Natural killer cell (primary cell): ENCODE results near the gene LLGL1. TPM values are rescaled to one million over a fixed set of nuclear protein-coding genes. Genes with fewer than 3 reads are reported as not detected.

Source experiments
- ATAC-seq, 3 donors: fragments of 150-1000 bp in 2 of 3; fragments of 200-7000 bp in 1 of 3; cut with Tn5 transposase; 1 replicate in 1 of 3; 2 replicates in 2 of 3; pipeline ENCODE4 v1.10.0; 2021; ENCODE audit warnings: mild to moderate bottlenecking in 2 of 3, moderate library complexity in 2 of 3
- DNase-seq, 2 donors: peaks; one replicate each; pipeline versions ENCODE4 v3.0.0 to v3.0.0-alpha.2; 2013 to 2021; ENCODE audit warnings: mixed read lengths in 1 of 2
- H3K27ac ChIP-seq: one replicate; pipeline ENCODE4 v1.5.1; 2013; ENCODE audit warnings: mild to moderate bottlenecking, low read length
- H3K27me3 ChIP-seq: one replicate; pipeline ENCODE4 v1.6.1; 2013; ENCODE audit warnings: low read length; ENCODE audit not compliant: control insufficient read depth, insufficient read depth
- H3K36me3 ChIP-seq: one replicate; pipeline ENCODE4 v1.6.1; 2013; ENCODE audit warnings: low read length; ENCODE audit not compliant: control insufficient read depth, insufficient read depth
- H3K4me1 ChIP-seq: one replicate; pipeline ENCODE4 v1.6.1; 2013; ENCODE audit warnings: low read length; ENCODE audit not compliant: control insufficient read depth, insufficient read depth
- H3K4me3 ChIP-seq: one replicate; pipeline ENCODE4 v1.5.1; 2013; ENCODE audit warnings: low read length
- H3K9me3 ChIP-seq: one replicate; pipeline ENCODE4 v1.6.1; 2013; ENCODE audit warnings: low read length; ENCODE audit not compliant: control insufficient read depth, insufficient read depth
- H3K27ac Mint-ChIP-seq, 2 donors: one replicate each; pipeline ENCODE4 v1.8.0; 2022; ENCODE audit warnings: mild to moderate bottlenecking in 2 of 2, mixed read lengths in 2 of 2, moderate library complexity in 1 of 2
- H3K27me3 Mint-ChIP-seq, 2 donors: one replicate each; pipeline ENCODE4 v1.8.0; 2022; ENCODE audit warnings: low read depth in 2 of 2, mixed read lengths in 2 of 2
- H3K36me3 Mint-ChIP-seq: one replicate; pipeline ENCODE4 v1.8.0; 2022; ENCODE audit warnings: mixed read lengths
- H3K4me1 Mint-ChIP-seq, 2 donors: one replicate each; pipeline ENCODE4 v1.8.0; 2022; ENCODE audit warnings: mixed read lengths in 2 of 2
- H3K4me3 Mint-ChIP-seq: one replicate; pipeline ENCODE4 v1.8.0; 2022; ENCODE audit warnings: mild to moderate bottlenecking, moderate library complexity, mixed read lengths
- H3K9me3 Mint-ChIP-seq, 2 donors: one replicate each; pipeline ENCODE4 v1.8.0; 2022; ENCODE audit warnings: mixed read lengths in 2 of 2
- CTCF ChIP-seq: fragments of 200-600 bp; IDR thresholded peaks from one replicate; pipeline ENCODE4 v1.8.0; 2022; ENCODE audit warnings: antibody characterized with exemption
- WGBS: methylation state at CpG from one replicate; pipeline ENCODE4 v1.1.7; 2013; ENCODE audit warnings: missing lambda C conversion rate; ENCODE audit not compliant: insufficient coverage; 5-methylcytosine and 5-hydroxymethylcytosine counted together
- intact Hi-C: fragments of 100-400 bp; cut with micrococcal nuclease; formaldehyde crosslinking; loops from one replicate; pipeline ENCODE4 v1.14.2; 2022
- total RNA-seq, 4 donors: library from RNA; stranded (reverse); fragments of 120-200 nt in 1 of 4; gene quantifications; one replicate each; pipeline versions ENCODE4 v1.2.3 to v1.2.4, GENCODE V29; 2013 to 2022

The LLGL1 gene
- total RNA-seq, 3 donors from 2014 or later (not counting 1 experiment from before 2014, with no cell fraction given) = 19.7 to 26.2 (median 25.8) TPM

GRCh38 chr17:18194804-18195203, 30.6 kb upstream of the LLGL1 start:
- Histone ChIP-seq H3K27me3 (no peaks in the 10 kb centered on the region), H3K36me3 (peaks cover 47% of the 10 kb centered on the region), H3K4me3 (no peak overlapping the region), H3K9me3 (no peaks in the 10 kb centered on the region), H3K27ac (no peak overlapping the region), H3K4me1 (peaks cover 25% of the 10 kb centered on the region)
- H3K9me3 Mint-ChIP-seq = no peaks in the 10 kb centered on the region
- H3K27ac Mint-ChIP-seq = peak overlapping the region in 1 of 2 donors; percentile 52
- no peak for DNase-seq
- TF ChIP-seq CTCF = no peak
- no peaks in the 10 kb centered on the region for H3K27me3 Mint-ChIP-seq
- no peak overlapping the region for H3K4me3 Mint-ChIP-seq
- intact Hi-C loops = no loop called here
- WGBS = 93% methylated on average over 4 of the region's 4 CpGs
- no peaks in the 10 kb centered on the region for H3K36me3 Mint-ChIP-seq
- ATAC-seq = no peak
- H3K4me1 Mint-ChIP-seq = peaks cover 65 to 74% of the 10 kb centered on the region in 2 donors

GRCh38 chr17:18195246-18195645, 30.2 kb upstream of the LLGL1 start:
- Histone ChIP-seq H3K36me3 (peaks cover 47% of the 10 kb centered on the region), H3K27ac (no peak overlapping the region), H3K9me3 (no peaks in the 10 kb centered on the region), H3K27me3 (no peaks in the 10 kb centered on the region), H3K4me3 (no peak overlapping the region), H3K4me1 (peaks cover 22% of the 10 kb centered on the region)
- H3K36me3 Mint-ChIP-seq = no peaks in the 10 kb centered on the region
- no peaks in the 10 kb centered on the region for H3K27me3 Mint-ChIP-seq
- TF ChIP-seq CTCF = no peak
- H3K4me3 Mint-ChIP-seq = no peak overlapping the region
- ATAC-seq (no peak), DNase-seq (no peak)
- intact Hi-C loops = no loop called here
- WGBS = 100% methylated on average over 4 of the region's 5 CpGs
- H3K4me1 Mint-ChIP-seq = peaks cover 67 to 72% of the 10 kb centered on the region in 2 donors
- peak overlapping the region in 1 of 2 donors; percentile 52 for H3K27ac Mint-ChIP-seq
- H3K9me3 Mint-ChIP-seq = no peaks in the 10 kb centered on the region

- no peaks in the 10 kb centered on the region for H3K9me3 Mint-ChIP-seq
- H3K27me3 ChIP-seq = no peaks in the 10 kb centered on the region
- H3K4me3 ChIP-seq = no peak overlapping the region
- DNase-seq (no peak), ATAC-seq (no peak)
- no peaks in the 10 kb centered on the region for H3K9me3 ChIP-seq
- peaks cover 63% of the 10 kb centered on the region in 2 donors for H3K4me1 Mint-ChIP-seq
- H3K4me3 Mint-ChIP-seq = no peak overlapping the region
- TF ChIP-seq CTCF = no peak
- intact Hi-C loops = no loop called here
- H3K27me3 Mint-ChIP-seq = no peaks in the 10 kb centered on the region
- WGBS = 93% methylated on average over 3 of the region's 3 CpGs
- H3K27ac Mint-ChIP-seq = peak overlapping the region; percentile 7 to 74
- H3K4me1 ChIP-seq = peaks cover 6% of the 10 kb centered on the region
- no peak overlapping the region for H3K27ac ChIP-seq
- H3K36me3 Mint-ChIP-seq = no peaks in the 10 kb centered on the region
- H3K36me3 ChIP-seq = peaks cover 46% of the 10 kb centered on the region
Measured at GRCh38 chr17:18197535-18198194, 27.8 kb upstream of the LLGL1 start.

- peak overlapping the region; percentile 7 to 74 for H3K27ac Mint-ChIP-seq
- Histone ChIP-seq H3K27ac (no peak overlapping the region), H3K4me3 (no peak overlapping the region), H3K4me1 (peaks cover 6% of the 10 kb centered on the region), H3K9me3 (no peaks in the 10 kb centered on the region), H3K36me3 (peaks cover 48% of the 10 kb centered on the region), H3K27me3 (no peaks in the 10 kb centered on the region)
- 88% methylated on average over 4 of the region's 4 CpGs for WGBS
- DNase-seq (no peak), ATAC-seq (no peak)
- H3K4me1 Mint-ChIP-seq = peaks cover 66 to 67% of the 10 kb centered on the region in 2 donors
- intact Hi-C loops = no loop called here
- TF ChIP-seq CTCF = no peak
- H3K9me3 Mint-ChIP-seq = no peaks in the 10 kb centered on the region
- H3K27me3 Mint-ChIP-seq = no peaks in the 10 kb centered on the region
- no peaks in the 10 kb centered on the region for H3K36me3 Mint-ChIP-seq
- H3K4me3 Mint-ChIP-seq = no peak overlapping the region
Measured at GRCh38 chr17:18198530-18198929, 26.9 kb upstream of the LLGL1 start.
